GM21619 (cell line): ENCODE results near the gene PHRF1.

Source experiments
- ATAC-seq: cut with Tn5 transposase; IDR thresholded peaks from one replicate; pipeline ENCODE4 v1.9.1; 2021; ENCODE audit not compliant: unreplicated experiment

The PHRF1 gene

DNA sequence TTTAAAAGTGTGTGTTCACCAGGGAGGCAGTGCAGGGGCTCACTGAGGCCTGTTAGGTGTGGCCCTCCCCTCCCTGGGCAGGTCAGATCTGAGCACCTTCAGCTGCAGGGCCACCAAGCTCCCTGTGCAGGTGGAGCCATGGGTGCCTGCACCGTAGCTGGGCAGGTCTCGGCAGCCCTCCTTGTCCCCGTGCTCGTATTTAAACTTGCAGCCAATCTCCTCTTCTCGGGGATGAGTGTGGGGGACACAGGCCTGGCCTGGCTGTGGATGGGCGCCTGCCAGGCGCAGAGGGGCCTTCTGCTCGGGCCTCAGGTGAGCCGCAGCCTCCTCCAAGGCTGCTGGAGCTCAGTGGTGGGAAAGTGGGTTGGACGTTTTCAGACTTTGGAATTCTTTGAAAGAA, 19.1 kb downstream of the PHRF1 start:
- no peak for ATAC-seq

DNA sequence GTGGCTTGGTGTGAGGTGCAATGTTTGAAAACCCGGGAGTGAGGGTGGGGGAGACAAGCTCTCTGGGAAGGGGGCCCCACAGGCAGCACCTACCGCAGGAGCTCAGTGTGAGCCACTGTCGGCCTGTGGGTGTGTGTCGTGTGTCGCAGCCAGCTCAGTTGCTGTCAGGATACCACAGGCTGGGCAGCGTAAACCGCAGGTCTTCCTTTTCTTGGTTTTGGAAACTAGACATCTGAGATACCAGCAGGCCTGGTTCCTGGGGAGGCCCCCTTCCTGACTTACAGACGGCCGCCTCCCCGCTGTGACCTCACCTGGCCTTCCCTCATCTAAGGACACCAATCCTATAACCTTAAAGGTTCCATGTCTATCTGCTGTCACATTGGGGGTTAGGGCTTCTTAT, 20.1 kb downstream of the PHRF1 start:
- ATAC-seq: no peak

DNA sequence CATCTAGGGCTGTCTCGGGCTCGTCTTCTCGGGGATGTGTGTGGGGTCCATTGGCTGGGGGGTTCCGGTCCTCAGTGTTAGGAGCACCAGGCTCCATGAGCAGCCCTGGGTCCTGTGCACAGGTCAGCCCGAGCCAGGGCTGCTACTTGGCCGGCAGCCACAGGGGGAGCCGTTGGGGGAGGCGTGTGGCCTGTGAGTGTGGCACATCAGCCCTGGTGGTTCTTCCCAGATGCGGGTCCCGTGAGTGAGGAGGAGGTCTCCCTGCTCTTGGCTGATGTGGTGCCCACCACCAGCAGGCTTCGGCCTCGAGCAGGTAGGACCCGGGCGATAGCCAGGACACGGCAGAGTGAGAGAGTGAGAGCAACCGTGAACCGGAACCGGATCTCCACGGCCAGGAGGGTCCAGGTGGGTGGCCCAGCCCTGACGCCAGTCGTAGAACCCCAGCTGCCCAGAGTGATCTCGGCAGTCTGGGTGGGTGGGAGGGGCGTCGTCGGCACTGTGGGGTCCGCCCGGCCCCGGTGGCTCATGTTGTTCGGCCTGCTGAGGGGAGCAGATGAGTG, 21.0 kb downstream of the PHRF1 start:
- no peak for ATAC-seq

DNA sequence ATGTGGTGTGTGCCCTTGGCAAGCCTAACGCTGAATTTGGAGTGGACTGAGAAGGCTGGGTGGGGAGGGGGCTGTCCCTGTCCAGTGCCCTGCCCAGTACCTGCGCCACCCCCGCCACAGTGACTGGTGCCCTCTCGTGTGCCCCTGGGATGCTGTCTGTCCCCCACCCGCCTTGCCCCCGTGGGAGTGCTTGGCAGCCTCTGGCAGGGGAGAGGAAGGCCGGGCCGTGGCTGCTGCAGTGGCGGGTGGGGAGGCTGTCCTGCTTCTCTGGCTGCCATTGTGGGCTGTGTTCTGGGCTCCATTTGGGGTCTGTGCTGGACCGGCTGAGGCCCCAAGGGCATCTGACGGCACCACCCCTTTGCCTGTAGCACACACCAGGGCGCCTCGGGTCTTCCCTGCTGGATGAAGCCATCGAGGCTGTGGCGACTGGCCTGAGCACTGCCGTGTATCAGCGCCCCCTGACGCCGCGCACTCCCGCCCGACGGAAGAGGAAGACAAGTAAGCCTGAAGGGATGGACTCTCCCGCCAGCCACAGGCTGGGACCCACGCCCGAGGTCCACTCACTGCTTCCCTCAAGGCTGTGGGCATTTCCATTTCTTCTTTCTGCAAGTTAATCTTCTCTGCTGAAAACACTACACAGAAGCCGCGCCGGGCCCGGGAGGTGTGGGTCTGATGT, 21.9 kb downstream of the PHRF1 start:
- ATAC-seq: no peak

DNA sequence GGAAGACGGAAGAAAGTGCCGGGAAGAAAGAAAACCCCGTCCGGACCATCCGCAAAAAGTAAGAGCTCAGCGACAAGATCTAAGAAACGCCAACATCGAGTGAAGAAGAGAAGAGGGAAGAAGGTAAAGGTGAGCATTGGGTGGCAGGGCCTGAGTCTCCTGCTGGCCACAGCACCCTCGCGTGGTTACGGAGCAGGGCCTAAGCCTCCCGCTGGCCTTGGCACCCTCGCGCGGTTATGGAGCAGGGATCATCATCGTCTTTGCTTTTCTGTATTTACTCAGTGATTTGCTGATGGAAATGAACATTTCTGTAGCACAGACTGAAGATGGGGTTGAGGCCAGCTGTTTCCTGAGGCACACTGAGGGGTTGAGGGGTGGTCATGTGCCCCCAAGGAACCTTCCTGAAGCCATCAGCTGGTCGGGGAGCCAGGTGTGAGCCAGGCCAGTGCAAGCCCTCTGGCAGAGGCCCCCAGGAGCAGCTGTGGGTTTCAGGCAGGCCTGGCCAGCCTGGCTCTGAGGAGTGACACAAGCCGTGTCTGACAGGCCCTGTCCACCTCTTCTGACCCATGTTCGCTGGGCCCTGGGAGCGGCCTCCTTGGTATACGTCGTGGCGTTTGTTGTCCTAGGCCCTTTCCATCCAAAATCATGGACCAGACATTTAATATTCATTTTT, 25.4 kb downstream of the PHRF1 start:
- no peak for ATAC-seq

DNA sequence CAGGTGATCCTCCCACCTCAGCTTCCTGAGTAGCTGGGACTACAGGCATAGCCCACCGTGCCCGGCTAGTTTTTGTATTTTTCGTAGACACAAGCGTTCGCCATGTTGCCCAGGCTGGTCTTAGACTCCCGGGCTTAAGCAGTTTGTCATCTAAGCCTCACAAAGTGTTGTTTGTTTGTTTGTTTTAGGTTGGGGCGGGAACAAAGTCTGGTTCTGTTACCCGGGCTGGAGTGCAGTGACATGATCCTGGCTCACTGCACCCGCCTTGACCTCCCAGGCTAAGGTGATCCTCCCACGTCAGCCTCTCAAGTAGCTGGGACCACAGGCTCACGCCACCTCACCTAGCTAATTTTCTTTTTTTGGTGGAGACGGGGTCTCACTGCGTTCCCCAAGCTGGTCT, 26.9 kb downstream of the PHRF1 start:
- ATAC-seq: no peak

DNA sequence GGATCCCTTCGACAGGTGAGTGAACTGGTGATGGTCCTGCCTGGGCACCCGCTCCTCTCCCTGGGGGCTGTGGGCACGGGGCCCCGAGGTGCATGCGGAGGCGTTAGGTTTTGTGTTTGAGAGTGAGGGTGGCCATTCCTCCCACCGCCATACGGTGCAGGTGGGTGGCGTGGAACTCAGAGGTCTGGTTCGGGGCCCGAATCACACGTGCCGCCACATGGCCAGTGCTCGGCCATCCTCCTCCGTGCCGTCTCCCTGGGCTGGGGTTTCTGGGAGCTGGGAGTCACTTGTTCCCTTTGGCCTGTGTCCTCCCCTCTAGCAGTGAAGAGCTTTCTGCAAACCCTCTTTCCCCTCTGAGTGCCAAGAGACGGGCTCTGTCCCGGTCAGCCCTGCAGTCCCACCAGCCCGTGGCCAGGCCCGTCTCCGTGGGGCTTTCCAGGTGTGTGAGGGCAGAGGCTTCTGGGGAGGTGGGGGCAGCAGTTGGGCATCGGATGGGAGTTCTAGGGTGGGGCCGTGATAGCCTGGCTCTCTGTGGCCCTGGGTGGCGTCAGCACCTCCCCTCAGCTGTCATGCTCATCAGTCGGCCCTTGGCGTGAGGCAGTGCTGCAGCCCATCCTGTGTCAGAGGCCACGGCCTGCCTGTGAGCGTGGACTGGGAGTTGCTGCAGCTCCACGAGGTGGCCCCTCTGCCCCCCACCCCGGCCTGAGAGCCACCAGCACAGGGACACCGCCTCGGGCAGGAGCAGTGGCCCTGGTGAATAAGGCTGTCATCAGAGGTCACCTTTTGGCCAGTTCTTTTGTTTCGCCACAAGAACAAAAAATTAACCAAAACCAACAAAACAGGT, 29.2 kb downstream of the PHRF1 start:
- ATAC-seq: no peak

DNA sequence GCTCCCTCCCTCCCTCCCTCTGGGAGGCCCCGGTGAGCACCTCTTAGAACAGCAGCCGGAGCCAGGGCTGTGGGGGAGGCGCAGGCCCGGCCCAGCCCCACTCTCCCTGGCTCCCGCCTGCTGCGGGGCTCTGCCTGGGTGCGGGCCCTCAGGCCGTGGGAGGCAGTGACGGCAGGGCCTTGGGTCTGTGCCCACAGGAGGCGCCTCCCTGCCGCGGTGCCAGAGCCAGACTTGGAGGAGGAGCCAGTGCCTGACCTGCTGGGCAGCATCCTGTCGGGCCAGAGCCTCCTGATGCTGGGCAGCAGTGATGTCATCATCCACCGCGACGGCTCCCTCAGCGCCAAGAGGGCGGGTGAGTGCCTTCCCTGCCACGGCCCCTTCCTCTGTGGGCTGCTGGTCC, 30.0 kb downstream of the PHRF1 start:
- ATAC-seq: no peak

DNA sequence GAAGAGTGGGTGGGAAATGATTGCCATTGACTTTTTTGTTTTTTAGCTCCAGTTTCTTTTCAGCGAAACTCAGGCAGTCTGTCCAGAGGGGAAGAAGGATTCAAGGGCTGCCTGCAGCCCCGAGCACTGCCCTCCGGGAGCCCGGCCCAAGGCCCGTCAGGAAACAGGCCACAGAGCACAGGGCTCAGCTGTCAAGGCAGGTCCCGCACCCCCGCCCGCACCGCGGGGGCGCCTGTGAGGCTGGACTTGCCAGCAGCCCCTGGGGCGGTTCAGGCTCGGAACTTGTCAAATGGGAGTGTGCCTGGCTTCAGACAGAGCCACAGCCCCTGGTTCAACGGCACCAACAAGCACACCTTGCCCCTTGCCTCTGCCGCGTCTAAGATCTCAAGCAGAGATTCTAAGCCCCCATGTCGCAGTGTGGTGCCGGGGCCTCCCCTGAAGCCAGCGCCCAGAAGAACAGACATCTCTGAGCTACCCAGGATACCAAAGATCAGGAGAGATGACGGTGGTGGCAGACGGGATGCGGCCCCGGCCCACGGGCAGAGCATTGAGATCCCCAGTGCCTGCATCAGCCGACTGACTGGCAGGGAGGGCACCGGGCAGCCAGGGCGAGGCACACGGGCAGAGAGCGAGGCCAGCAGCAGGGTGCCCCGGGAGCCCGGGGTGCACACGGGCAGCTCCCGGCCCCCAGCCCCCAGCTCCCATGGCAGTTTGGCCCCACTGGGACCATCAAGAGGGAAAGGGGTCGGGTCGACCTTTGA, 30.9 kb downstream of the PHRF1 start:
- no peak for ATAC-seq

DNA sequence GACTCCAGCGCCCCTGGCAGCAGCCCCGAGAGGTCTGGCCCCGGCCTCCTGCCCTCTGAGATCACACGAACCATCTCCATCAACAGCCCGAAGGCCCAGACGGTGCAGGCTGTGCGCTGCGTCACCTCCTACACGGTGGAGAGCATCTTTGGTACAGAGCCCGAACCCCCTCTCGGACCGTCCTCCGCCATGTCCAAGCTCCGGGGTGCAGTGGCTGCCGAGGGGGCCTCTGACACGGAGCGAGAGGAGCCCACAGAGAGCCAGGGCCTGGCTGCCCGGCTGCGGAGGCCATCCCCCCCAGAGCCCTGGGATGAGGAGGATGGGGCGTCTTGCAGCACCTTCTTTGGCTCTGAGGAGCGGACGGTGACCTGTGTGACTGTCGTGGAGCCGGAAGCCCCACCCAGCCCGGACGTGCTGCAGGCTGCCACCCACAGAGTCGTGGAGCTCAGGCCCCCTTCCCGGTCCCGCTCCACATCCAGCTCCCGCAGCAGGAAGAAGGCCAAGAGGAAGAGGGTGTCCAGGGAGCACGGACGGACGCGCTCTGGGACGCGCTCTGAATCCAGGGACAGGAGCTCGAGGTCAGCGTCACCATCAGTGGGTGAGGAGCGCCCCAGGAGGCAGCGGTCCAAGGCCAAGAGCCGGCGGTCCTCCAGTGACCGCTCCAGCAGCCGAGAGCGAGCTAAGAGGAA, 31.8 kb downstream of the PHRF1 start:
- ATAC-seq: no peak

DNA sequence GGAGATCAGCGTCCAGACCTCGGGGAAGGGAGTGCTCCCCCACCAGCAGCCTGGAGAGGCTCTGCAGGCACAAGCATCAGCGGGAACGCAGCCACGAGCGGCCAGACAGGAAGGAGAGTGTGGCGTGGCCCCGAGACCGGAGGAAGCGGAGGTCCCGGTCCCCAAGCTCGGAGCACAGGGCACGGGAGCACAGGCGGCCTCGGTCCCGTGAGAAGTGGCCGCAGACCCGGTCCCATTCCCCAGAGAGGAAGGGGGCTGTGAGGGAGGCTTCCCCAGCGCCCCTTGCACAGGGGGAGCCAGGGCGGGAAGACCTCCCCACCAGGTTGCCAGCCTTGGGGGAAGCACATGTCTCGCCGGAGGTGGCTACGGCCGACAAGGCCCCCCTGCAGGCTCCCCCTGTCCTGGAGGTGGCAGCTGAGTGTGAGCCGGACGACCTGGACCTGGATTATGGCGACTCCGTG, 32.6 kb downstream of the PHRF1 start:
- ATAC-seq: no peak

DNA sequence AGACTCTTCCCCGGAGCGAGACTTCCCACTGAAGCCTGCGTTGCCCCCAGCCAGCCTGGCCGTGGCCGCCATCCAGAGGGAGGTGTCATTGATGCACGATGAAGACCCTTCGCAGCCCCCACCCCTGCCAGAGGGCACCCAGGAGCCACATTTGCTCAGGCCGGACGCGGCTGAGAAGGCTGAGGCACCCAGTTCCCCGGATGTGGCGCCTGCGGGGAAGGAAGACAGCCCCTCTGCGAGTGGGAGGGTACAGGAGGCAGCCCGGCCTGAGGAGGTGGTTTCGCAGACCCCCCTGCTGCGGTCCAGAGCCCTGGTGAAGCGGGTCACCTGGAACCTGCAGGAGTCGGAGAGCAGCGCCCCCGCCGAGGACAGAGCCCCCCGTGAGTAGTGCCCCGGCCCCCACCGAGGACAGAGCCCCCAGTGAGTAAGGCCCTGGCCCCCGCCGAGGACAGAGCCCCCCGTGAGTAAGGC, 33.1 kb downstream of the PHRF1 start:
- ATAC-seq: no peak

DNA sequence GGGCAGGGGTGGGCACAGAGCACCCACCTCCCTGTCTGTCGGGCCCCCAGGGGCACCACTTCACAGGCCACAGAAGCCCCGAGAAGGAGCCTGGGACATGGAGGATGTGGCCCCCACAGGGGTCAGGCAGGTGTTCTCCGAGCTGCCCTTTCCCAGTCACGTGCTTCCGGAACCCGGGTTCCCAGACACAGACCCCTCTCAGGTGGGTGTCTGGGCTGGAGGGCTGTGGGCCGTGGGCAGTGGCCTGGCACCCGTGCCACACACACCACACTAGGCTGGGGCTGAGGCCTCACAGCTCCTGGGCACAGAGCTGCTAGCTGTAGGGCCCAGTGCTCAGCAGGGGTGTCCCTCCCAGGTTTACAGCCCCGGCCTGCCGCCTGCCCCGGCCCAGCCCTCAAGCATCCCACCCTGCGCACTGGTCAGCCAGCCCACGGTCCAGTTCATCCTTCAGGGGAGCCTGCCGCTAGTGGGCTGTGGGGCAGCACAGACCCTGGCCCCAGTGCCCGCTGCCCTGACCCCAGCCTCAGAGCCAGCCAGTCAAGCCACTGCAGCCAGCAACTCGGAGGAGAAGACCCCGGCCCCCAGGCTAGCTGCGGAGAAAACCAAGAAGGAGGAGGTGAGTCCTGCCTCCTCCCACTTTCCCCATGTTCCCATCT, 34.0 kb downstream of the PHRF1 start:
- no peak for ATAC-seq

DNA sequence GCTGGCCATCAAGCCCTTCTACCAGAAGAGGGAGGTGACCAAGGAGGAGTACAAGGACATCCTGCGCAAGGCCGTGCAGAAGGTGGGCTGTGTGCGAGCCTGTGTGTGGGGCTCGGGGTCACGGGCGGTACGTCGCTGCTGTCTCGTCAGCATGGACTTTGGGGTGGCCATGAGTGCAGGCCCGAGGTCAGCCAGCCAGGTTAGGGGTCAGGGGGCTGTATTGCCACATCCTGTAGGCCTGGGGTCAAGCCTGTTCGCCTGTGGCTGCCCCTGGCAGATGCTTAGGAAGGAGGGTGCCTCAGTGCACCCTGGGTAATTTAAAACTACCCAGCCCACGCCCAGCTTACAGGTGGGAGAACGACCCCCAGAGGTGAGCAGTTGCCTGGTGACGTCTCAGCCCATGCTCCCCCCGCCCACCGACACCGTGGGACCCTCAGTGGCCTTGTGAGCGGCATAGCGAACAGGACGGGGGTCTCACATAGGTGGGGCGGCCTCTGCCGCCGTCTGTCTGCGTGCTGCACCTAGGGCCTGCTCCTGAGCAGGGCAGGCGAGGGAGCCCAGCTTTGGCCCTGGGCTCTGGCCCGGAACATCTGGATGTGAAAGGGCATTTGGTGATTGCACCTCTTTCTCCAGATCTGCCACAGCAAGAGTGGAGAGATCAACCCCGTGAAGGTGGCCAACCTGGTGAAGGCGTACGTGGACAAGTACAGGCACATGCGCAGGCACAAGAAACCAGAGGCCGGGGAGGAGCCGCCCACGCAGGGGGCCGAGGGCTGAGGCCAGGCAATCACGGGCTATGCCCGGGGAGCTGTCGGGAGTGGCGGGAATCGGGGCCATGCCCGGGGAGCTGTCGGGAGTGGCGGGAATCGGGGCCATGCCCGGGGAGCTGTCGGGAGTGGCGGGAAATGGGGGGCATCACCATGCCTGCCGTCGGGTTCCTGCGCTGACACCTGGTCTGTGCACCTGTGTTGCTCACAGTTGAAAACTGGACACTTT, 35.0 kb downstream of the PHRF1 start:
- ATAC-seq: no peak

DNA sequence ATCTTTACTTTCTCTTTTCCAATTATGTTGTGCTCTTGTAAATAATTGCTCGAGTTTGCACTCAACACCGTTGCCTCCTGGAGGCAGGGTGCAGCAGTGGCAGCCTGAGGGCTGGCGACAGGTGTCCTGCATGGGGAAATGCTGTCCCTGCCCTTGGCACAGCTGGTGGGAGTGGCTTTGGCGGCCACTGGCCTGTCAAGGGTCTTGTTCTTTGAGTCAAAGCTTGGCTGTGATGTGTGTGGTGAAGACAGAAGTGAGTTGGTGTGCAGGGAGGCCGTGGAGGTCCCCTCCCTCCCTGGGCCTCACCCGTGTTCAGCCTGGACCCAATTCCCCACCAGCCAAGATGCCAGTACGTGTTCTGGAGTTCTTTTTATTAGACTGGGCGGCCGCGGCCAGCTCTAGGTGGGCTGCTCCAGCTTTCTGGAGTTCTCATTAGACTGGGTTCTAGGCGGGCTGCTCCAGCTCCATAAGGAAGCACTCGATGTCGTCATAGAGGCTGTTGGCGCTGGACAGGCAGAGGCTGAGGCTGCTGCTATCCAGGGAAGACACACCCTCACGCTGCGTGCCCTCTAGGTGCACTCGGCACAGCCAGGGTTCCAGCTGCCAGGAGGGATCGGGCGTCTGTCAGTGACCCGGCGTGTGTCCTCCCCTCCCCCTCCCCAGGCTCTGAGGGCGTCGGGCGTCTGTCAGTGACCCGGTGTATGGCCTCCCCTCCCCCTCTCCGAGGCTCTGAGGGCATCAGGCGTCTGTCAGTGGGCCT, 36.1 kb downstream of the PHRF1 start:
- ATAC-seq: no peak

DNA sequence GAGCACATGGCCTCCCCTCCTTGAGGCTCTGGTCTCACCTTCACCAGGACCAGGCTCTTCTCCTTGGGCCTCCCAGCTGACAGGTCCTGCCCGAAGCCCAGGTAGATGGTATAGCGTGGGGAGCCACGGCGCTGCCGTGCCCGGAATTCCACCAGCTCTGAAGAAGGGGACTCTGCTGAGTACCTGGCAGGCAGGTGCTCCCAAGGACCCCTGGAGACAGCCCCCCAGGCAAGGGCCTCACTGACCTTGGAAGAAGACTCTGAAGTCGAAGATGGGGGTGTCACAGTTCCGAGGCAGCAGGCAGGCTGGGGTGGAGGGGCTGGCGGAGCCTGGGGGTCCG, 36.7 kb downstream of the PHRF1 start:
- no peak for ATAC-seq

DNA sequence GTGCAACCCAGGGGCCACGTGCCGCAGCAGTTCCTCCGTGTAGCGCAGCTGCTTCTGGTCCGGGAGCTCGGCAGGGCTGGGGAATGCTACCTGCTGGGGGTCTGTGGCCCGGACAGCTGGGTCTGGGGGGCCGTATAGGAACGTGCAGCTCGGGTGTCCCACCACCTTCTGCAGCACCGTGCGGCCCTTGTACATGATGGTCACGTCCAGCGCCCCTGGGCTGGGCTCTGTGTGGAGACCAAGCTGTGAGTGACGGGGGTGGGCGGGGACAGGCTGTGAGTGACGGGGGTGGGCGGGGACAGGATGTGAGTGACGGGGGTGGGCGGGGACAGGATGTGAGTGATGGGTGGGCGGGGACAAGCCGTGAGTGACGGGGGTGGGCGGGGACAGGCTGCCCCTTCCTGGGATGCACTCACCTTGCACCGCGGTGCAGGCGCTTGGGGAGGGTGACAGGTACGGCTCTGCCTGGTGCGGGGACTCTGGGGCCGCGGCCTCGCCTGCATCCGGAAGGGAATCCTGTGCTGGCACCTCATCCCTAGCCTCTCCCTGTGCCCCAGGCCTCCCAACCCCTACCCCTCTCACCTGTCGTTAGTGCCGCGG, 37.2 kb downstream of the PHRF1 start:
- no peak for ATAC-seq
